Loucy (cell line): ENCODE results near the gene MIF4GD.

Experiments
- CTCF ChIP-seq: fragments of 200-600 bp; sonication (generic); conservative IDR thresholded peaks from 2 replicates; pipeline ENCODE4 v1.5.1; 2014; ENCODE audit warnings: mild to moderate bottlenecking, antibody characterized with exemption, low read length
- EZH2phosphoT487 ChIP-seq: fragments of 200-600 bp; IDR thresholded peaks from 2 replicates; pipeline ENCODE4 v1.6.1; 2018; ENCODE audit warnings: antibody characterized with exemption, mild to moderate bottlenecking, moderate library complexity, borderline replicate concordance

DNA sequence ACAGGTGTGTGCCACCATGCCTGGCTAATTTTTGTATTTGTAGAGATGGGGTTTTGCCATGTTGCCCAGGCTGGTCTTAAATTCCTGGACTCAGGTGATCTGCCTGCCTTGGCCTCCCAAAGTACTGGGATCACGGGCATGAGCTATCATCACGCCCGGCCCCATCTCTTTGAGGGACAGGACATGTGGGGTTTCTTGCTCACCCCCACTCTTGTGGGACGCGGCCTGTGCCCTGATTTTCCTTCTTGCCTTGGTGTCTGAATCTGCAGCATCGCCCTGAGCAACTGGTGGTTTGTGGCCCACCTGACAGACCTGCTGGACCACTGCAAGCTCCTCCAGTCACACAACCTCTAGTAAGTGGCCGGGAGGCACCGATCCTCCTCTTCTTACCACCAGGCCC is 40.0 kb downstream of the MIF4GD start:
- TF ChIP-seq CTCF, result no peak
- TF ChIP-seq EZH2phosphoT487, result no peak
